Caco-2 (cell line): ENCODE measurements around the gene SMARCA4. TPM values are rescaled to one million over a fixed set of nuclear protein-coding genes. Genes with fewer than 3 reads are reported as not detected.

ENCODE experiments used
- BruUV-seq: library from RNA; stranded (reverse); fragments of 400-500 nt; replicated peaks from 2 replicates; lab custom pipeline; 2021; lab: Mats Ljungman, UMichigan
- CTCF ChIA-PET: fragments of 300-600 bp; sonication (Branson Sonifier 250); formaldehyde crosslinking; loops from one replicate; lab custom pipeline; 2022; ENCODE audit warnings: antibody characterized with exemption; lab: Charles Lee
- POLR2A ChIA-PET: fragments of 300-600 bp; sonication (Branson Sonifier 250); formaldehyde crosslinking; loops from one replicate; lab custom pipeline; 2022; ENCODE audit warnings: antibody characterized with exemption; lab: Charles Lee
- DNase-seq, 2 experiments: peaks; one replicate each; pipeline versions ENCODE4 v3.0.0 to v3.0.0-alpha.2; 2020 to 2022
- H3K27me3 ChIP-seq: replicated peaks from 2 replicates; pipeline ENCODE4 v1.6.0; 2011; ENCODE audit warnings: low read length; ENCODE audit not compliant: control insufficient read depth, insufficient read depth
- H3K36me3 ChIP-seq: 2 replicates; pipeline ENCODE4 v1.5.1; 2011; ENCODE audit warnings: low read length; ENCODE audit not compliant: control insufficient read depth, insufficient read depth
- H3K4me1 ChIP-seq: fragments of 250-450 bp; sonication (Bioruptor Pico); 2 replicates; pipeline ENCODE4 v1.5.1; 2020; ENCODE audit warnings: mild to moderate bottlenecking
- H3K4me3 ChIP-seq: 2 replicates; pipeline ENCODE4 v1.5.1; 2011; ENCODE audit warnings: low read depth, mild to moderate bottlenecking, control low read depth, low read length
- H3K9me3 ChIP-seq: fragments of 250-450 bp; sonication (Bioruptor Pico); 2 replicates; pipeline ENCODE4 v1.5.1; 2020; ENCODE audit warnings: mild to moderate bottlenecking, moderate library complexity
- H3K27ac Mint-ChIP-seq: one replicate; pipeline ENCODE4 v1.8.0; 2022; ENCODE audit warnings: mixed read lengths; ENCODE audit not compliant: unreplicated experiment
- H3K27me3 Mint-ChIP-seq: one replicate; pipeline ENCODE4 v1.8.0; 2022; ENCODE audit warnings: mixed read lengths; ENCODE audit not compliant: insufficient read depth, unreplicated experiment
- H3K36me3 Mint-ChIP-seq: one replicate; pipeline ENCODE4 v1.8.0; 2022; ENCODE audit warnings: mild to moderate bottlenecking, mixed read lengths; ENCODE audit not compliant: insufficient read depth, unreplicated experiment
- H3K4me1 Mint-ChIP-seq: one replicate; pipeline ENCODE4 v1.8.0; 2022; ENCODE audit warnings: low read depth, mixed read lengths; ENCODE audit not compliant: unreplicated experiment
- H3K4me3 Mint-ChIP-seq: one replicate; pipeline ENCODE4 v1.8.0; 2022; ENCODE audit warnings: mild to moderate bottlenecking, moderate library complexity, mixed read lengths; ENCODE audit not compliant: unreplicated experiment
- H3K9me3 Mint-ChIP-seq: one replicate; pipeline ENCODE4 v1.8.0; 2022; ENCODE audit warnings: mixed read lengths; ENCODE audit not compliant: unreplicated experiment
- intact Hi-C: fragments of 100-400 bp; cut with micrococcal nuclease; formaldehyde crosslinking; loops from one replicate; pipeline ENCODE4 v1.10.0; 2022; ENCODE audit not compliant: unreplicated experiment
- total RNA-seq: library from RNA; stranded (reverse); gene quantifications from 2 replicates; pipeline ENCODE4 v1.2.3, GENCODE V29; 2022
- TF ChIP-seq, protein P1 (sequence below), 2 experiments: fragments of 200-600 bp in 1 of 2; IDR thresholded peaks; 1 replicate in 1 of 2; 2 replicates in 1 of 2; pipeline versions ENCODE4 v1.5.1 to v1.8.0; 2011 to 2022; ENCODE audit warnings: antibody characterized with exemption in 1 of 2, control low read depth in 1 of 2, inconsistent platforms in 1 of 2, low read depth in 1 of 2, low read length in 1 of 2, mild to moderate bottlenecking in 1 of 2, moderate library complexity in 1 of 2; ENCODE audit not compliant: insufficient read depth in 1 of 2, severe bottlenecking in 1 of 2, unreplicated experiment in 1 of 2

SMARCA4 gene
- total RNA-seq, 1 experiment from 2014 or later = 171 TPM

DNA sequence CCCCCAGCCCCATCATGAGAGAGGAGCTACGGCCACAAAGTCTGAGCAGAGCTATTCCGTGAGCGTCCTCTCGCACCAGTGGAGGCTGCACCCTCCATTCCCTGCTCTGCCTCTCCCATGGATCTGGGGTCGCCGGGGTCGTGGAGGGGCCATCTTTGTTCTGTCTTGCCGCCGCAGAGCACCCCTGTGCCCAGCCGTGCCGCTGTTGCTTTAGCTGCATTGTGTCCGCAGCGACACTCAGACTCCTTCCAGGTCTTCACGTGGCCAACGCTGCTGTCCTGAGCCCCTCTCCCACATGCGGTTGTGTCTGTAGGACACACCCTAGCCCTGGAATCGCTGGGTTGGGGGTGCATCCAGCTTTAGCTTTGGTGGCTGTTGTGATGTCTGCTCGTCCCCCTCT, 48.2 kb upstream of the SMARCA4 start:
- no peaks in the 10 kb centered on the region for H3K4me1 Mint-ChIP-seq
- H3K9me3 Mint-ChIP-seq = no peaks in the 10 kb centered on the region
- H3K36me3 Mint-ChIP-seq = peaks cover 82% of the 10 kb centered on the region
- Histone ChIP-seq H3K36me3 (peaks cover 2% of the 10 kb centered on the region), H3K4me3 (no peak overlapping the region), H3K27me3 (no peaks in the 10 kb centered on the region), H3K4me1 (no peaks in the 10 kb centered on the region), H3K9me3 (no peaks in the 10 kb centered on the region)
- H3K4me3 Mint-ChIP-seq = no peak overlapping the region
- DNase-seq = no peak
- CTCF ChIA-PET = no interaction called here
- TF ChIP-seq, protein P1, sequence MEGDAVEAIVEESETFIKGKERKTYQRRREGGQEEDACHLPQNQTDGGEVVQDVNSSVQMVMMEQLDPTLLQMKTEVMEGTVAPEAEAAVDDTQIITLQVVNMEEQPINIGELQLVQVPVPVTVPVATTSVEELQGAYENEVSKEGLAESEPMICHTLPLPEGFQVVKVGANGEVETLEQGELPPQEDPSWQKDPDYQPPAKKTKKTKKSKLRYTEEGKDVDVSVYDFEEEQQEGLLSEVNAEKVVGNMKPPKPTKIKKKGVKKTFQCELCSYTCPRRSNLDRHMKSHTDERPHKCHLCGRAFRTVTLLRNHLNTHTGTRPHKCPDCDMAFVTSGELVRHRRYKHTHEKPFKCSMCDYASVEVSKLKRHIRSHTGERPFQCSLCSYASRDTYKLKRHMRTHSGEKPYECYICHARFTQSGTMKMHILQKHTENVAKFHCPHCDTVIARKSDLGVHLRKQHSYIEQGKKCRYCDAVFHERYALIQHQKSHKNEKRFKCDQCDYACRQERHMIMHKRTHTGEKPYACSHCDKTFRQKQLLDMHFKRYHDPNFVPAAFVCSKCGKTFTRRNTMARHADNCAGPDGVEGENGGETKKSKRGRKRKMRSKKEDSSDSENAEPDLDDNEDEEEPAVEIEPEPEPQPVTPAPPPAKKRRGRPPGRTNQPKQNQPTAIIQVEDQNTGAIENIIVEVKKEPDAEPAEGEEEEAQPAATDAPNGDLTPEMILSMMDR (IDR thresholded peaks at IDR 0.05; ENCODE audit: insufficient read depth in 1 of 2, low read depth in 1 of 2, low read length in 1 of 2, severe bottlenecking in 1 of 2, unreplicated experiment in 1 of 2) = no peak
- POLR2A ChIA-PET = no interaction called here
- no peaks in the 10 kb centered on the region for H3K27me3 Mint-ChIP-seq
- no TSS peak for BruUV-seq
- intact Hi-C loops = no loop called here
- H3K27ac Mint-ChIP-seq = no peak overlapping the region

DNA sequence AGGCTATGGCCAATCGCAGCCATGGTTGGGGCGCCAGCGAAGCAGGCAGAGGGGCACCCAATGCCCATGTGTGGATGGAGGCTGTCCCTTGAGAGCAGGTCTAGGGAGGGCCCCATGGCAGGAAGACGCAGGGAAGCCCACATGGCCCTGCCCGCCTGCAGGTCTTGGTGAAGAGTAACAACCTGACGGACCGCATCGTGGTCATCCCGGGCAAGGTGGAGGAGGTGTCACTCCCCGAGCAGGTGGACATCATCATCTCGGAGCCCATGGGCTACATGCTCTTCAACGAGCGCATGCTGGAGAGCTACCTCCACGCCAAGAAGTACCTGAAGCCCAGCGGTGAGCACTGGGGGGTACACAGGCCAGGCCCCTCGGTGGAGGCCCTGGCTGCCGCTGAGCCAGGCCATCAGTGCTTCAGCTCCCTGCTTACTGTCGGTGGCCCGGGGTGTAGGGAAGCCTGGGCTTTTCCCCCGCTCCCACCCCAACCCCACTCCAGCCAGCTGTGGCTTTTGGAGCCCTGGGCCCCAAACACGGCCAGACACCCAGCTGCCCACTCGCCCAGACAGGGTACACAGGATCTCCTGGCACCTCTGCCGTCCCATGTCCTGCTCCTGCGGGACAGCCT, 47.0 kb upstream of the SMARCA4 start:
- H3K4me1 ChIP-seq = no peaks in the 10 kb centered on the region
- Mint-ChIP-seq H3K4me3 (no peak overlapping the region), H3K27me3 (no peaks in the 10 kb centered on the region), H3K4me1 (no peaks in the 10 kb centered on the region), H3K36me3 (peaks cover 84% of the 10 kb centered on the region), H3K9me3 (no peaks in the 10 kb centered on the region), H3K27ac (no peak overlapping the region)
- H3K36me3 ChIP-seq = peaks cover 2% of the 10 kb centered on the region
- H3K27me3 ChIP-seq = no peaks in the 10 kb centered on the region
- POLR2A ChIA-PET = no interaction called here
- intact Hi-C loops = no loop called here
- no peak for DNase-seq
- TF ChIP-seq, protein P1 (IDR thresholded peaks at IDR 0.05; ENCODE audit: insufficient read depth in 1 of 2, low read depth in 1 of 2, low read length in 1 of 2, severe bottlenecking in 1 of 2, unreplicated experiment in 1 of 2) = no peak
- no peaks in the 10 kb centered on the region for H3K9me3 ChIP-seq
- CTCF ChIA-PET = no interaction called here
- H3K4me3 ChIP-seq = no peak overlapping the region
- BruUV-seq = no TSS peak

DNA sequence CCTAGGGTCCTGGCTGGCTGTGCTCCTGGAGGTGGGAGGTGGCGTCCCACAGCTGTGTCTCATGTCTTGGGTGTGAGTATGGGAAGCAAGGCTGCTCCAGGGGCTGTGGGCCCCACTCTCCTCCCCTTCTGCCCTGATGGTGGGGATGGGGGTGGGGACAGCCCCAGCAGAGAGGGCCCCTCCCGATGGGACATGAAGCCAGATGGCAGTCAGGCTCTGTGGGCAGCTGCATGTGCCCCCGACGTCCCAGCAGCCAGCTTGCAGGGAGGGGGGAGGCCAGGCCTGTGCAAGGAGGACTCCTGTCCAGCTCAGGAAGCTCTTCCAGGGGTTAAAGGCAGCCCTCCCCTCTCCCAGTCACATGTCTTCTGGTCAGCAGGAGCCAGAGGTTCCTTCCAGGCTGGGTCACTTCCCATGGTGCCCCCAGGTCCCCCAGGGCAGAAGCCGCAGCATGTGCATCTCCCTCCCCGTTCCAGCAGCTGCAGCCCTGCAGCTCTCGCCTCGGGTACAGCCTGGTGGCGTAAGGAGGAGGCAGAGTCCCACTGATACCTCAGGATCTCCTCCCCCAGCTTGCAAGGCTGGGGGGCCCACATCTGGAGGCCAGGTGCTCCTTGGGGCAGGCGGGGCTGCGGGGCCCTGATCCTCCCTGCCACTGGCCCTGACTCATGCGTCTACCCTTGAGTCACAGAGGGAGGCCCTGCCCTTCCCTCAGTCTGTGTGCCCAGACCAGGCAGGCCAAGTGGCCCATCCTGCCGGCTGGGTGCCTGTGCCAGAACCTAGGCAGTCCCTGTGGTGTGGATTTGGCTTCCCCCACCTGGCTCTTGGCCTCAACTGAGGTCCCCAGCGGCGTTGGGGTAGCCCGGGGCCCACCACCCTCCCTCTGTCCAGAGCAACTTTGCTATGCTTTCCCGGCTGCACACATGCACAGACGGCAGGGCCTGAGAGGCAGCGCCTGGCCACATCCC, 45.4 kb upstream of the SMARCA4 start:
- H3K9me3 Mint-ChIP-seq = no peaks in the 10 kb centered on the region
- CTCF ChIA-PET = interaction anchor here (0.6 kb wide), 2 partner anchors 9 to 16 kb away, joined by 5 to 8 read pairs; no protein-coding TSS in a partner anchor

More for the DNA sequence above, 45.4 kb upstream of the SMARCA4 start:
- peaks cover 4% of the 10 kb centered on the region for H3K36me3 ChIP-seq
- TF ChIP-seq, protein P1 (IDR thresholded peaks at IDR 0.05; ENCODE audit: insufficient read depth in 1 of 2, low read depth in 1 of 2, low read length in 1 of 2, severe bottlenecking in 1 of 2, unreplicated experiment in 1 of 2) = no peak
- no peak for DNase-seq
- peak overlapping the region; percentile 22 for H3K27ac Mint-ChIP-seq
- BruUV-seq = no TSS peak
- no peaks in the 10 kb centered on the region for H3K27me3 Mint-ChIP-seq
- H3K27me3 ChIP-seq = no peaks in the 10 kb centered on the region
- no peaks in the 10 kb centered on the region for H3K4me1 Mint-ChIP-seq
- POLR2A ChIA-PET = no interaction called here
- peaks cover 83% of the 10 kb centered on the region for H3K36me3 Mint-ChIP-seq
- intact Hi-C loops = no loop called here
- no peaks in the 10 kb centered on the region for H3K9me3 ChIP-seq
- H3K4me1 ChIP-seq = no peaks in the 10 kb centered on the region
- no peak overlapping the region for H3K4me3 ChIP-seq
- H3K4me3 Mint-ChIP-seq = no peak overlapping the region
